HCT116 (cell line): ENCODE data around the gene GJB1.

Source experiments
- CTCF ChIP-seq, 3 experiments: fragments of 200-600 bp in 1 of 3; sonication (generic) in 1 of 3; IDR thresholded peaks in 2 of 3; conservative IDR thresholded peaks in 1 of 3; 2 replicates each; pipeline ENCODE4 v1.5.1; 2012 to 2017; ENCODE audit warnings: low read depth in 2 of 3, low read length in 2 of 3, antibody characterized with exemption in 1 of 3, borderline replicate concordance in 1 of 3, control low read depth in 1 of 3, mild to moderate bottlenecking in 1 of 3, mixed read lengths in 1 of 3, mixed run types in 1 of 3, moderate library complexity in 1 of 3; ENCODE audit not compliant: insufficient read depth in 1 of 3
- EGR1 ChIP-seq: IDR thresholded peaks from 2 replicates; pipeline ENCODE4 v1.6.1; 2012; ENCODE audit warnings: low read depth
- ELF1 ChIP-seq: IDR thresholded peaks from 2 replicates; pipeline ENCODE4 v1.6.1; 2012; ENCODE audit warnings: low read depth, borderline replicate concordance
- MAX ChIP-seq: IDR thresholded peaks from 2 replicates; pipeline ENCODE4 v1.6.1; 2012
- POLR2A ChIP-seq: IDR thresholded peaks from 2 replicates; pipeline ENCODE4 v1.7.0; 2011; ENCODE audit warnings: borderline replicate concordance; ENCODE audit not compliant: insufficient read depth, insufficient read length; ENCODE audit errors: extremely low read depth
- YY1 ChIP-seq: IDR thresholded peaks from 2 replicates; pipeline ENCODE4 v1.6.1; 2011; ENCODE audit warnings: low read length, low read depth, moderate library complexity, mild to moderate bottlenecking; ENCODE audit not compliant: insufficient replicate concordance; ENCODE audit errors: extremely low read depth

GRCh38 chrX:71214152-71214551, 8.9 kb upstream of the GJB1 start:
- TF ChIP-seq YY1 (no peak), EGR1 (no peak), CTCF (IDR thresholded peaks at IDR 0.05 in 2 of 3, conservative IDR thresholded peaks at IDR 0.05 in 1 of 3; ENCODE audit: borderline replicate concordance in 1 of 3, insufficient read depth in 1 of 3, low read depth in 2 of 3, low read length in 2 of 3) (no peak), POLR2A (no peak), ELF1 (no peak), MAX (no peak)
